Retinal pigment epithelial cell (primary cell): ENCODE data around the gene RELB.

Experiments
- DNase-seq: peaks from one replicate; pipeline ENCODE4 v3.0.0-alpha.2; 2010; ENCODE audit warnings: low read depth
- H3K4me3 ChIP-seq: 2 replicates; pipeline ENCODE4 v1.5.1; 2011; ENCODE audit warnings: mild to moderate bottlenecking, low read length, control low read depth, moderate library complexity
- CTCF ChIP-seq: conservative IDR thresholded peaks from 2 replicates; pipeline ENCODE4 v1.5.1; 2011; ENCODE audit warnings: low read depth, low read length, control low read depth, inconsistent platforms

Gene RELB

GRCh38 chr19:45023048-45023447, 21.8 kb downstream of the RELB start:
- no peak overlapping the region for H3K4me3 ChIP-seq
- no peak for TF ChIP-seq CTCF
- DNase-seq: no peak

- DNase-seq: no peak
- TF ChIP-seq CTCF: no peak
- H3K4me3 ChIP-seq: no peak overlapping the region
These were observed 24.0 kb downstream of the RELB start for GRCh38 chr19:45025264-45025663.

- no peak for TF ChIP-seq CTCF
- no peak for DNase-seq
- no peak overlapping the region for H3K4me3 ChIP-seq
These were observed 26.1 kb downstream of the RELB start for GRCh38 chr19:45027371-45027770.

- H3K4me3 ChIP-seq: no peak overlapping the region
- no peak for DNase-seq
- TF ChIP-seq CTCF: no peak
These were observed 29.6 kb downstream of the RELB start for GRCh38 chr19:45030825-45031224.

GRCh38 chr19:45032421-45032820, 31.2 kb downstream of the RELB start:
- no peak overlapping the region for H3K4me3 ChIP-seq
- no peak for TF ChIP-seq CTCF
- no peak for DNase-seq

GRCh38 chr19:45035755-45036154, 34.5 kb downstream of the RELB start:
- TF ChIP-seq CTCF: no peak
- no peak overlapping the region for H3K4me3 ChIP-seq
- DNase-seq: no peak

- TF ChIP-seq CTCF: no peak
- no peak overlapping the region for H3K4me3 ChIP-seq
- DNase-seq: no peak
These were observed 36.3 kb downstream of the RELB start for GRCh38 chr19:45037393-45038169.
